Neuronal stem cell (in vitro differentiated cells): Measurements from ENCODE around the gene SLC26A9.
A peak's percentile ranks its signal among the peaks of the same experiment; 100 is the strongest.

Experiments
- DNase-seq: peaks from one replicate; pipeline ENCODE4 v3.0.0-alpha.2; 2013; ENCODE audit warnings: low spot score
- H2AFZ ChIP-seq: one replicate; pipeline ENCODE4 v1.6.1; 2013; ENCODE audit warnings: mild to moderate bottlenecking, low read length, inconsistent platforms
- H2AK5ac ChIP-seq: 2 replicates; pipeline ENCODE4 v1.6.1; 2013; ENCODE audit warnings: low read depth, mild to moderate bottlenecking, inconsistent platforms, low read length, moderate library complexity, mixed read lengths
- H2BK120ac ChIP-seq: 2 replicates; pipeline ENCODE4 v1.6.1; 2013; ENCODE audit warnings: low read depth, mild to moderate bottlenecking, inconsistent platforms, low read length, moderate library complexity, mixed read lengths
- H2BK12ac ChIP-seq: one replicate; pipeline ENCODE4 v1.6.1; 2013; ENCODE audit warnings: low read length, inconsistent platforms
- H2BK15ac ChIP-seq: 2 replicates; pipeline ENCODE4 v1.6.1; 2013; ENCODE audit warnings: mild to moderate bottlenecking, low read length, inconsistent platforms, mixed read lengths
- H2BK5ac ChIP-seq: one replicate; pipeline ENCODE4 v1.6.1; 2013; ENCODE audit warnings: inconsistent platforms, mild to moderate bottlenecking, low read length, moderate library complexity
- H3K14ac ChIP-seq: one replicate; pipeline ENCODE4 v1.6.1; 2013; ENCODE audit warnings: low read length, inconsistent platforms
- H3K18ac ChIP-seq: 2 replicates; pipeline ENCODE4 v1.6.1; 2013; ENCODE audit warnings: low read length, inconsistent platforms
- H3K23ac ChIP-seq: 2 replicates; pipeline ENCODE4 v1.6.1; 2013; ENCODE audit warnings: low read depth, mild to moderate bottlenecking, mixed read lengths, low read length, inconsistent platforms; ENCODE audit not compliant: poor library complexity
- H3K27ac ChIP-seq: replicated peaks from 3 replicates; pipeline ENCODE4 v1.5.1; 2013; ENCODE audit warnings: low read length, inconsistent platforms
- H3K27me3 ChIP-seq, 3 experiments: 2 replicates each; pipeline ENCODE4 v1.6.1; 2013; ENCODE audit warnings: low read length in 3 of 3, mild to moderate bottlenecking in 2 of 3, inconsistent platforms in 1 of 3, low read depth in 1 of 3, mixed read lengths in 1 of 3, moderate library complexity in 1 of 3; ENCODE audit not compliant: control insufficient read depth in 3 of 3, insufficient read depth in 3 of 3
- H3K36me3 ChIP-seq, 2 donors: replicated peaks in 1 of 2; 2 replicates each; pipeline ENCODE4 v1.6.1; 2013; ENCODE audit warnings: low read length in 2 of 2; ENCODE audit not compliant: control insufficient read depth in 2 of 2, insufficient read depth in 2 of 2
- H3K4ac ChIP-seq: 2 replicates; pipeline ENCODE4 v1.6.1; 2013; ENCODE audit warnings: inconsistent platforms, mild to moderate bottlenecking, low read length, moderate library complexity
- H3K4me1 ChIP-seq, 2 donors: 1 replicate in 1 of 2; 2 replicates in 1 of 2; pipeline ENCODE4 v1.6.1; 2013; ENCODE audit warnings: low read length in 2 of 2, low read depth in 1 of 2; ENCODE audit not compliant: control insufficient read depth in 2 of 2, insufficient read depth in 1 of 2
- H3K4me2 ChIP-seq: one replicate; pipeline ENCODE4 v1.6.1; 2013; ENCODE audit warnings: mild to moderate bottlenecking, low read length, inconsistent platforms; ENCODE audit not compliant: insufficient read depth, poor library complexity, severe bottlenecking
- H3K4me3 ChIP-seq, 2 donors: 2 replicates each; pipeline ENCODE4 v1.5.1; 2013; ENCODE audit warnings: low read length in 2 of 2, mild to moderate bottlenecking in 2 of 2, inconsistent platforms in 1 of 2, moderate library complexity in 1 of 2
- H3K79me1 ChIP-seq: one replicate; pipeline ENCODE4 v1.6.1; 2013; ENCODE audit warnings: low read depth, mild to moderate bottlenecking, inconsistent platforms, low read length, moderate library complexity
- H3K9ac ChIP-seq: one replicate; pipeline ENCODE4 v1.6.1; 2013; ENCODE audit warnings: mild to moderate bottlenecking, low read depth, low read length, inconsistent platforms; ENCODE audit not compliant: poor library complexity
- H3K9me3 ChIP-seq, 2 donors: replicated peaks in 1 of 2; 2 replicates each; pipeline versions ENCODE3 to v1.6.1; 2013; ENCODE audit warnings: low read length in 2 of 2, mild to moderate bottlenecking in 2 of 2, inconsistent platforms in 1 of 2, low read depth in 1 of 2, mixed read lengths in 1 of 2, moderate library complexity in 1 of 2; ENCODE audit not compliant: control insufficient read depth in 2 of 2, insufficient read depth in 1 of 2
- H4K8ac ChIP-seq: one replicate; pipeline ENCODE4 v1.6.1; 2013; ENCODE audit warnings: low read depth, mild to moderate bottlenecking, inconsistent platforms, low read length, moderate library complexity
- H4K91ac ChIP-seq: one replicate; pipeline ENCODE4 v1.6.1; 2013; ENCODE audit warnings: low read length, low read depth, mild to moderate bottlenecking, inconsistent platforms; ENCODE audit not compliant: poor library complexity
- WGBS, 2 donors: extraction: QIAGEN DNeasy Blood & Tissue Kit; methylation state at CpG; one replicate each; pipeline ENCODE4 v1.1.7; 2013; ENCODE audit warnings: missing lambda C conversion rate in 2 of 2, mixed read lengths in 1 of 2; ENCODE audit not compliant: insufficient read length in 2 of 2, insufficient replicate concordance in 1 of 2; ENCODE audit errors: extremely low coverage in 2 of 2; 5-methylcytosine and 5-hydroxymethylcytosine counted together

Gene SLC26A9

DNA sequence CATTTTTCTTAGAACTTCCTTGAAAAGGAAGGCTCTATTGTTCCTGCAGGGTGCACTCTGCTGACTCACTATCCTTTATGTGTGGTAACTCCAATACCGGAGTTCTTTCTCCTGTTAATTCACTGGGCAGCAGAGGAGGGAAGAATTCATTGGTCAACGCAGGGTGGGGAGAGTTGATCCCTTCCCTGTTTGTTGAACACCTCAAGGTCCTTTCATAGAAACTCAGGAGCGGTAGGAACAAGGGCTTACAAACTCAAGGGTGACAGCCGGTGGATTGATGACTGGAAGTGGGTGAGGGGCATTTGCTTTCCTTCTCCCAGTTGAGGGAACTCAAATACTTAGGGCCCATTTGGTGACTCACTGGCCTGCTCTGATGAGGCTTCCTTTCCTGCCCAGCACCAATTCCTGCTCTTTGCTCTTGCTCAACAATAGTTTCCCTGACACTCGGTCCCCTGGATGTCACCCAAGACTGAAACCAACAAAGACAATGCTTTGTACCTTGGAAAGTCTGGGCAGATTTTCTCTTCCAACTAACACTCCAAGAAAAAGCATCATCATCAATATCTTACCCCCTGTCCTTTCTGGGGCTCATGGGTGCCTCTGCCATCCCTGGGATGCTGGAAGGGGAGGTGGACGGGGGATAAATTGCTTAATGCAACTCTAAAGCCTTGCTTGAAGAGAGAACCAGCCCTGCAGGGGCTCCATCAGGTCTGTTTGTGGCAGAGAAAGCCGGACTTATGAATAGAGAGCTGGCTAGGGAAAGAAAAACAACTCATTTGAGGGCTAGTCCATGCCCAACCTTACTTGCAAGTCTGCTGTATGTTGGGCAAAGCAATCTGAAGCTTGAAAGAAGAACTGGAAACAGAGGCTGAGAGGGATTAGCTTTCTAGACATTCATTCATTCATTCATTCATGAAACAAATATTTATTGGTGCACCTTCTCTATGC is 9.3 kb downstream of the SLC26A9 start:
- Histone ChIP-seq H3K9ac (no peak overlapping the region), H3K27me3 (peaks cover 0 to 4% (median 0%) of the 10 kb centered on the region in 3 experiments), H3K4me1 (peaks cover 12 to 14% of the 10 kb centered on the region in 2 donors), H3K79me1 (no peaks in the 10 kb centered on the region), H2BK12ac (no peak overlapping the region), H3K27ac (peak overlapping the region; percentile 12), H2AFZ (peak overlapping the region; percentile 78), H3K4me3 (no peak overlapping the region), H3K36me3 (no peaks in the 10 kb centered on the region), H3K18ac (no peak overlapping the region), H2AK5ac (no peak overlapping the region), H2BK120ac (no peak overlapping the region), H2BK15ac (no peak overlapping the region), H4K91ac (no peak overlapping the region), H3K4ac (no peak overlapping the region), H4K8ac (no peak overlapping the region), H3K14ac (no peak overlapping the region), H2BK5ac (no peak overlapping the region), H3K4me2 (no peak overlapping the region), H3K9me3 (no peaks in the 10 kb centered on the region), H3K23ac (no peak overlapping the region)
- no CpG with 5 or more reads among the region's 7 CpGs for WGBS, 2 donors
- DNase-seq, result no peak

DNA sequence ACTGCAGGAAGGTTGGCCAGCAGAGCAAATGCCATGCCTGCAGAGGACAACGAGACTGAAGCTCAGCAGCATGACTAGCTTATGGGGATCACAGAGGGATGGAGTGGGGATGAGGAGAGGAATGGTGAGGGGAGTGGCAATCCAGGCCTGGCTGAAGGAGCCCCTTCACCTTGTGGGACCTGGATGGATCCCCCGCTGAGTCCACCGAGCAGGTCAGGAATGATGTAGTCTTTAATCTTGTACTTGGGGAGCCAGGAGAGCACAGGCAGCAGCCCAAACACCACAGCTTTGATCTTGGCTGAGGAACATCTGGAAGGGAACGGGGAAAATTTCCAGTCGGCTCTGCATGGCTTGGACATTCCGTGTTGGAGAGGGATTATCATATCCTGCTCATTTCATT is 10.5 kb downstream of the SLC26A9 start:
- Histone ChIP-seq H2BK12ac (peak overlapping the region; percentile 27), H3K4me3 (no peak overlapping the region), H2BK5ac (no peak overlapping the region)

DNA sequence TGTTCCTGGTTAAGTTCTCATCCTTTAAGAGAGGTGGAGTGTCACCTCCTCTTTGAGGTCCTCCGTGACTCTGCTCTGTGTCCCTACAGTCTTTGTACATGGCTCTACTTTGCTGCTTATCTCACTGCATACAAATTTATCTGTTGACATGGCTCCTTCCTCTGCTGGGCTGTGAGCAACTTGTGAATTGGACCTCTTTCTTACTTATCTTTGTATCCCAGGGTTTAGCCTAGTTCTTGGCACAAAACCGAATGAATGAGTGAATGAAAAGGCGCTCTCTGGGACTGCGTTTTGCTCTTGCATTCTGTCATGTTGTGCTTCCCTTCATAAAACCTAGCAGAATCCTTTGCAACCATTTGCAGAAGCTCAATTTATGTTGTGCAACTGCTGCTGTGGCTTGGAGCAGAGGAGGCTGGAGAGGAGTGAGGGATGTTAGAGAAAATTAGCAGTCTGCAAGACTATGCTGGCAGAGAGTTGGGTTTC is 12.4 kb downstream of the SLC26A9 start:
- no peak overlapping the region for H2BK12ac ChIP-seq
- no peak overlapping the region for H3K14ac ChIP-seq
- no peak overlapping the region for H2BK15ac ChIP-seq
- DNase-seq, result no peak
- no peak overlapping the region for H3K4me2 ChIP-seq
- no peak overlapping the region for H2BK120ac ChIP-seq
- no peak overlapping the region for H3K9ac ChIP-seq
- H2BK5ac ChIP-seq, result no peak overlapping the region
- no peak overlapping the region for H2AK5ac ChIP-seq
- H3K36me3 ChIP-seq, result no peaks in the 10 kb centered on the region
- H2AFZ ChIP-seq, result no peak overlapping the region
- no peak overlapping the region for H3K4me3 ChIP-seq
- no peak overlapping the region for H3K23ac ChIP-seq
- peaks cover 0 to 11% (median 0%) of the 10 kb centered on the region in 3 experiments for H3K27me3 ChIP-seq
- no peak overlapping the region for H3K4ac ChIP-seq
- no peak overlapping the region for H4K91ac ChIP-seq
- H4K8ac ChIP-seq, result no peak overlapping the region
- no peaks in the 10 kb centered on the region for H3K9me3 ChIP-seq
- H3K18ac ChIP-seq, result no peak overlapping the region
- WGBS, 2 donors, result no CpG with 5 or more reads among the region's 4 CpGs
- no peaks in the 10 kb centered on the region for H3K79me1 ChIP-seq
- H3K27ac ChIP-seq, result no peak overlapping the region
- peaks cover 12 to 14% of the 10 kb centered on the region in 2 donors for H3K4me1 ChIP-seq

More for the DNA sequence above, 10.5 kb downstream of the SLC26A9 start:
- Histone ChIP-seq H3K4me1 (peaks cover 12 to 14% of the 10 kb centered on the region in 2 donors), H3K9ac (no peak overlapping the region), H3K27me3 (peaks cover 0 to 1% (median 0%) of the 10 kb centered on the region in 3 experiments), H3K27ac (no peak overlapping the region), H3K14ac (no peak overlapping the region), H4K8ac (no peak overlapping the region), H2AFZ (no peak overlapping the region), H3K4me2 (no peak overlapping the region), H3K18ac (peak overlapping the region; percentile 17), H3K4ac (no peak overlapping the region), H2BK15ac (no peak overlapping the region), H2AK5ac (peak overlapping the region; percentile 1), H2BK120ac (peak overlapping the region; percentile 8), H3K9me3 (no peaks in the 10 kb centered on the region), H3K23ac (no peak overlapping the region), H3K79me1 (no peaks in the 10 kb centered on the region), H3K36me3 (no peaks in the 10 kb centered on the region), H4K91ac (no peak overlapping the region)
- DNase-seq, result no peak
- no CpG with 5 or more reads among the region's 6 CpGs for WGBS, 2 donors

DNA sequence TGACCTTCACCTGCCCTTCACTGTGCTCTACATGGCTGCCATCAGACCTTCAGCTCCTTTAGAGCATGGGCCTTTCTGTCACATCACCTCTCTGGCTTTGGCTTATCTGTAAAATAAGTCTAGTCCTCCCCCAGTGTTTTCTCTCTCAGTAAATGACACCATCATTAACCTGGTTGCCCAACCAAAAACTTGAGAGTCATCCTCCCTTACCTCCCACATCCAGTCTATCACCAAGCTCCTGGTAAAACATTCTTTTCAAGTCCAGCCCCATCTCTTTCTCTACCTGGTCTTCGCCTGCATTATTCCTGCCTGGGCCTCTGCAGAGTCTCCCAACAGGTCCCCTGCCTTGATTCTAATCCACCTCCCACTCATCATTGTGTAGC is 13.1 kb downstream of the SLC26A9 start:
- H3K27me3 ChIP-seq, result peaks cover 0 to 11% (median 0%) of the 10 kb centered on the region in 3 experiments
- peaks cover 12 to 14% of the 10 kb centered on the region in 2 donors for H3K4me1 ChIP-seq
- H2BK120ac ChIP-seq, result no peak overlapping the region
- H4K91ac ChIP-seq, result no peak overlapping the region
- no peak for DNase-seq
- H2AFZ ChIP-seq, result no peak overlapping the region
- H3K18ac ChIP-seq, result no peak overlapping the region
- no peak overlapping the region for H3K4ac ChIP-seq
- no peaks in the 10 kb centered on the region for H3K9me3 ChIP-seq
- H4K8ac ChIP-seq, result no peak overlapping the region
- H3K23ac ChIP-seq, result peak overlapping the region; percentile 13
- no peak overlapping the region for H3K4me2 ChIP-seq
- WGBS, 2 donors, result no CpG with 5 or more reads among the region's 1 CpG
- H3K36me3 ChIP-seq, result no peaks in the 10 kb centered on the region
- H2BK12ac ChIP-seq, result no peak overlapping the region
- H3K9ac ChIP-seq, result no peak overlapping the region
- no peak overlapping the region for H2BK5ac ChIP-seq
- no peak overlapping the region for H3K14ac ChIP-seq
- no peaks in the 10 kb centered on the region for H3K79me1 ChIP-seq
- H2AK5ac ChIP-seq, result peak overlapping the region; percentile 66
- no peak overlapping the region for H2BK15ac ChIP-seq
- H3K4me3 ChIP-seq, result peak overlapping the region in 1 of 2 donors; percentile 48
- no peak overlapping the region for H3K27ac ChIP-seq
